ENCODE measurements around the gene MYO7B. TPM values are rescaled to one million over a fixed set of nuclear protein-coding genes. Genes with fewer than 3 reads are reported as not detected.

Gene MYO7B
- total RNA-seq, 4 donors from 2014 or later = 0.30 to 0.78 TPM; not detected in 2

DNA sequence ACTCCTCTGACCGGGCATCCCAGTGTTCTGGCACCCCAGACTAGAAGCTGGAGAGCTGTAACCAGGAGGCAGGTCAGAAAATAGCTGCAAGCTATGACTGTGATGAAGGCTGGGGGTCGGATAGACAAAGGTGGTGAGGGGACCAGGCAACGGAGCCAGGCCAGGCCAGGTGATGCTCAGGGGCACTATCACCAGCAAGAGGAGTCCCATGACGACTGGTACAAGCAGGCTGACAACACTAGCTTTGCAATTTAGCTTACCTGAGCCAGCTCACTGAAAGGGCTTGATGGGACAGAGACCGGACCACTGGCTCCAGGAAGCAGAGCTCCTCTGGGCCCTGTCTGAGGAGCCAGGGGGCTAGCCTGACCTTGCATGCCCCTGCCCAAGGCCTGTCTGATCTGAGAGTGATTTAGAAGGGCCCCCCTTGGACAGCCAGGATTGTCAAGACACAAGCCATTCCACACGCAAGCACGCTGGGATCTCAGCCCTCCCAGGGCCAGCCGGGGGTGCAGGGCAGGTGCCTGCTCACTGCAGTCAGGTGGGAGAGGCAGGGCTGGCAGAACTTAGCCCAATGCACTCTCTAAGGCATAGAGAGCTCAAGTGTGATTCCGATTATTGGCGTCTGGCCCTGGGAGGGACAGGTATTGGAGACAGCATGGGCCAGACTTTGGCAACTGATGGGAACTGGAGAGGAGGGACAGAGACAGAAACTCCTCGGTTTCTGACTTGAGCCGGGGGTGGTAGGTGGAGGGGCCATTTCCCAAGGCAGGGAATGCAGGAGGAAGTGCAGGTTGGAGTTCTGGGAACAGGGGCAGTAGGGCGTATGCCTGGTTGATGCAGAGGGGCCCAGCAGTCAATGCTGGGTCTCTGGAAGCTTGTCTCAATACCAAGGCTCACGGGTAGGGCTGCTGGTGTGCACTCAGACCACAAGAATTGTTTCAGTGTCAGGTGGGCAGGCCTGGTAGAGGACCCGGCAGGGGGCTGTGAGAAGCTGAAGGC, 47.7 kb downstream of the MYO7B start:
- H3K9me3 ChIP-seq = no peaks in the 10 kb centered on the region
- no peak for DNase-seq (ENCODE audit: low spot score in 2 of 2)
- TF ChIP-seq POLR2A (IDR thresholded peaks at IDR 0.05) (no peak), CTCF (IDR thresholded peaks at IDR 0.05) (no peak), EP300 (IDR thresholded peaks at IDR 0.05) (no peak)
- no peak overlapping the region for H3K27ac ChIP-seq
- no peaks in the 10 kb centered on the region for H3K27me3 ChIP-seq
- no peaks in the 10 kb centered on the region for H3K36me3 ChIP-seq
- WGBS, 2 donors = 79 to 81% methylated on average over 11 to 14 of the region's 15 CpGs
- no peaks in the 10 kb centered on the region for H3K4me1 ChIP-seq
- no peak overlapping the region for H3K4me3 ChIP-seq

GRCh38 chr2:127584047-127584446, 48.6 kb downstream of the MYO7B start:
- DNase-seq (ENCODE audit: low spot score in 2 of 2) = no peak
- H3K27me3 ChIP-seq = no peaks in the 10 kb centered on the region
- no peak overlapping the region for H3K4me3 ChIP-seq
- TF ChIP-seq POLR2A (IDR thresholded peaks at IDR 0.05) = no peak
- no peak for TF ChIP-seq EP300 (IDR thresholded peaks at IDR 0.05)
- TF ChIP-seq CTCF (IDR thresholded peaks at IDR 0.05) = no peak
- H3K9me3 ChIP-seq = no peaks in the 10 kb centered on the region
- H3K27ac ChIP-seq = no peak overlapping the region
- WGBS, 2 donors = 90 to 96% methylated on average over 8 to 14 of the region's 14 CpGs
- no peaks in the 10 kb centered on the region for H3K4me1 ChIP-seq
- H3K36me3 ChIP-seq = no peaks in the 10 kb centered on the region

DNA sequence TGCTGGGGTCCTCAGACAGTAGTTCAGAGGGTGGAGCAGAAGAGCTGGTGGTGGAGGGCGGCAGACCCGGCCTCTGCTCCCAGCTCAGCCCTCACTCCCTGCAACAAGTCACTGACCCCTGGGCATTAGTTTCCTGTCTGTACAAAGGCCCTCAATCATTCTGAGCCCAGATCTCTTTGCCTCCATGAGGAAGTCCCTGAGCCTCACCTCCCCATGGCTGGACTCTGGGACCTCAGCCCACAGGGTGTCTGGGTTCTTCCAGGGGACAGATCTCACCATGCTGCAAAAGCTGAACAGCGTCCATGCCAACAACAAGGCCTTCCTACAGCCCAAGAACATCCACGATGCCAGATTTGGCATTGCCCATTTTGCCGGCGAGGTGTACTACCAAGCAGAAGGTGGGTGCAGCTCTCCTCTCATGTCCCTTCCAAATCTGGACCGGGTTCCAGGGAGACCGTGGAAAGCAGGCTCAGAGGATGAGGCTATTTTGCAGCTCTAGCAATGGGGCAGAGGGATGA, 49.1 kb downstream of the MYO7B start:
- Histone ChIP-seq H3K4me1 (no peaks in the 10 kb centered on the region), H3K27me3 (no peaks in the 10 kb centered on the region), H3K4me3 (no peak overlapping the region)

DNA sequence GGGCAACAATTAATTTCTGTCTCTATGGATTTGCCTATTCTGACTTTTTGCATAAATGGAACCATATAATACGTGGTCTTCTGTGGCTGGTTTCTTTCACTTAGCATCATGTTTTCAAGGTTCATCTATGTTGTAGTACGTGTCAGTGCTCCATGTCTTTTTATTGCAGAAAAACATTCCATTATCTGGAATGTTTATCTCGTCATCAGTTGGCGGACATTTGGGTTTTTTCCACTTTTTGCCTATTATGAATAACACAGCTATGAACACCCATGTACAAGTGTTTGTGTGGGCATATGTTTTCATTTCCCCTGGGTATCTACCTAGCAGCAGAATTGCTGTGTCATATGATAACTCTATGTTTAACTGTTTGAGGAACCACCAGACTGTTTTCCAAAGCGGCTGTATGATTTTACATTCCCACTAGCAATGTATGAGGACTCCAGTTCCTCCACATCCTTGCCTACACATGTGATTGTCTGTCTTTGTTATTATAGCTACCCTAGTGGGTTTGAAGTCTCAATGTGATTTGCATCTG, 49.9 kb downstream of the MYO7B start:
- Histone ChIP-seq H3K4me1 (no peaks in the 10 kb centered on the region), H3K27ac (no peak overlapping the region), H3K9me3 (no peaks in the 10 kb centered on the region), H3K4me3 (no peak overlapping the region), H3K36me3 (no peaks in the 10 kb centered on the region), H3K27me3 (no peaks in the 10 kb centered on the region)
- TF ChIP-seq POLR2A (IDR thresholded peaks at IDR 0.05) (no peak), EP300 (IDR thresholded peaks at IDR 0.05) (no peak), CTCF (IDR thresholded peaks at IDR 0.05) (no peak)
- DNase-seq (ENCODE audit: low spot score in 2 of 2) = no peak
- 76 to 78% methylated on average over 5 of the region's 5 CpGs for WGBS, 2 donors

More for the DNA sequence above, 49.1 kb downstream of the MYO7B start:
- Histone ChIP-seq H3K9me3 (no peaks in the 10 kb centered on the region), H3K27ac (no peak overlapping the region), H3K36me3 (no peaks in the 10 kb centered on the region)
- TF ChIP-seq EP300 (IDR thresholded peaks at IDR 0.05) (no peak), POLR2A (IDR thresholded peaks at IDR 0.05) (no peak), CTCF (IDR thresholded peaks at IDR 0.05) (no peak)
- no peak for DNase-seq (ENCODE audit: low spot score in 2 of 2)
- WGBS, 2 donors = 77 to 79% methylated on average over 8 of the region's 8 CpGs

DNA sequence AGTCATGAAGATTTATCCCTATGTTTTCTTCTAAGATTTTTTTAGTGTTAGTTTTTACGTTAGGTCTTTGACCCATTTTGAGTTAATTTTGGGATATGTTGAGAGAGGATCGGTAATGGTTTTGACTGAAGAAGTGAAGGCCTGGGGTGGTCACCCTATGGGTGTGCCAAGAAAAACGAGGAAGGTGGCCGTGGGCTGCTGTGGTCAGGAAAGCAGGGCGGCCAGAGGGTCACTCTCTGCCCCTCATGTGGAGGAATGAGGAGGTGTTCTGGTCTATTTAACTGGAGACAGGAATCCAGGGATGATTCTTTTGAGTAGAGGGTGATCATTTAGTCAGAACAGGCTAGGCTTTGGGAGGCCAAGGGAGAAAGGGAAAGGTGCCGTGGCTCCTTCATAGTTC, 50.7 kb downstream of the MYO7B start:
- DNase-seq (ENCODE audit: low spot score in 2 of 2) = no peak
- H3K4me3 ChIP-seq = no peak overlapping the region
- no peaks in the 10 kb centered on the region for H3K9me3 ChIP-seq
- no peaks in the 10 kb centered on the region for H3K27me3 ChIP-seq
- H3K36me3 ChIP-seq = no peaks in the 10 kb centered on the region
- H3K27ac ChIP-seq = no peak overlapping the region
- 71 to 76% methylated on average over 6 of the region's 6 CpGs for WGBS, 2 donors
- H3K4me1 ChIP-seq = peaks cover 0 to under 1% (median 0%) of the 10 kb centered on the region in 4 donors
- no peak for TF ChIP-seq EP300 (IDR thresholded peaks at IDR 0.05)
- TF ChIP-seq CTCF (IDR thresholded peaks at IDR 0.05) = no peak
- no peak for TF ChIP-seq POLR2A (IDR thresholded peaks at IDR 0.05)

Measured in tibial nerve (tissue), 4 donors.